ENCODE results near the gene ADPRHL1.

- TF ChIP-seq POLR2AphosphoS5 (IDR thresholded peaks at IDR 0.05; ENCODE audit: borderline replicate concordance, low read depth, low read length) (no peak), EZH2 (IDR thresholded peaks at IDR 0.05) (no peak), FOXP2 (optimal IDR thresholded peaks at IDR 0.05; ENCODE audit: control extremely low read depth, extremely low read length, insufficient read depth) (no peak)
These were observed 25.9 kb upstream of the ADPRHL1 start for GRCh38 chr13:113479179-113479578.

Measured in SK-N-MC (cell line).